Measurements from ENCODE around the gene SLC26A6.

The SLC26A6 gene

DNA sequence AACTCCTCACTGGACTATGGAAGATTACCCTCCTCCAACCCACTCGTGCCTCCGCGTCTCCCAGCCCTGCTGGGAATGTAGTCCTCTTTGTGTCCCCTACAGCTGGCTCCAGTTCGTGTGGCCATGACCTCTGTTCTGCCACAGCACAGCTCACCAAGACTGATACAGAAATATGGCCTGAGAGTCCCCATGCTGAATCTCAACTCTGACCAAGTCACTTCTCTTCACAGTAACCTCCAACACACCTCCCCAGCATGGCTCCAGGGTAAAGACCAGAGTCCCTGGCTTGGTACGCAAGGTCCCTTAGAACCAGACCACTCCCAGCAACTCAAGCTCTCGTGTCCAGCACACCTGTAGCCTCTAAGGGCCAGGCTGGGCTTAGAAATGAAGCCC, 37.9 kb downstream of the SLC26A6 start:
- no peak for DNase-seq

GRCh38 chr3:48596676-48597407, 38.4 kb downstream of the SLC26A6 start:
- DNase-seq: no peak

DNA sequence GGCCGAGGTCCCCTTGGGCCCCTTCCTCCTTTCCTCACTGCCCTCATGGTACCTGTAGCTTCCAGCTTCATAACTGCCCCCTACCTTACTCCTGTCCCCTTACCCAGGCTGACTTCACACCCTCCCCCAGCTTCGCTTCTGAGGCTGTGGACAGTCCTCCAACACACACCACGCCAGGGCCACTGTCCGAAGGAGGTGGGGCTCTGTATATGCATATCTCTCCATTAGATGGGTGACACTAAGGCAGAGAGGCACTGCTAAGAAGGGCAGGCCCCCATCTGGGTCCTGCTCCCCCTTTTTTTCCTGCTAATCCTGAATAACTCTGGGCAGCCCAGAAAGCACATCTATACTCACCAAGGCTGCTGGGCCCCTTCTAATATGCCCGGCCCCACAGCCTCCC, 39.1 kb downstream of the SLC26A6 start:
- DNase-seq: no peak

DNA sequence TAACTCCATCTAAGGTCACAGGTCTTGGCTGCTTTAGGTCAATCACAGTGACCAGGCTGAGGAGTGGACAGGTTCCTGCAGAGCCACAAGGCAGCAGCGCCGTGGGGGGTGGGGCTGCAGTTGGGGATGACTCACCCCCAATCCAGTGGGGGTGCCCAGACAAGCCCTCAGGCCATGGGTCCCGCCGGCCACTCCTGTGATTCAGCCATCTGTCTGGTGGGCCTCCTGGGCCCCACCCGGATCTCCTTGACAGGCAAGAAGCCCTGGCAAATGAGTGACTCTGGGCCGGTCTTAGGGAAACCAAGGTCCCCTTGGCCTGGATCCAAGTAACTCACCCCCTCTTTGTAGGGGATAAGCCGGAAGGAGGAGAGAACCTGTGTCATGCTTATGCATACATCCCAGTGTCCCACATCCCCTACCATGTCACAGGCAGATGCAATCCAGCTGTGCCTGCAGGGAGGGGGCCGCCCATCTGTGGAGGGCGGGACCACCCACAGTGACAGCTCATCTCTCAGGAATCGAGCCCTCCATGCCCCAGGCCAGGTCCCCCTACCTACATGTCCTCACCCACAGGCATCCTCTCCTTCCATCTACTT, 39.6 kb downstream of the SLC26A6 start:
- DNase-seq: no peak

DNA sequence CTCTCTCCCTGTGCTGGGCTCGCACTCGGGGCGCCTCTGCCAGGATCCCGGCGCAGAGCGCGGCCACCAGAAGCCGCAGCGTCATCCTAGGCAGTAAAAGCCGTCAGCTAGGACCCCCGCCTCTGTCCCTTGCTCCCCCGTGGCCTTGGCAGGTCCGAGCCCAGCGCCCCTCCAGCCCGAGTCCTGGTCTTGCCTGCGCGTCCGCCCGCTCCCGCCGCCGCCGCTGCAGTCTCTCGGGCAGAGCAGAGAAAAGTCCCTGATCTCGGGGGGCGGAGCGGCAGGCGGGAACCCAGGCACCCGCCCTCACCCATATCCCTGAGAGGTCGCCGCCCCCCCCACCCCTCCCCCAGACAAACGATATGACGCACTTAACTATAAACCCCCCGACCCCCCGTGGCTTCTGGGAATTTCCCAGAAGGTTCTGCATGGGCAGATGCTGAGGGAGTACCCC, 40.2 kb downstream of the SLC26A6 start, which contains the start of gene COL7A1:
Gene COL7A1 (minus strand): TSS at position 255 of the 451 bp plus-strand sequence. CDS start 170 bp downstream, at position 85.
- no peak for DNase-seq

DNA sequence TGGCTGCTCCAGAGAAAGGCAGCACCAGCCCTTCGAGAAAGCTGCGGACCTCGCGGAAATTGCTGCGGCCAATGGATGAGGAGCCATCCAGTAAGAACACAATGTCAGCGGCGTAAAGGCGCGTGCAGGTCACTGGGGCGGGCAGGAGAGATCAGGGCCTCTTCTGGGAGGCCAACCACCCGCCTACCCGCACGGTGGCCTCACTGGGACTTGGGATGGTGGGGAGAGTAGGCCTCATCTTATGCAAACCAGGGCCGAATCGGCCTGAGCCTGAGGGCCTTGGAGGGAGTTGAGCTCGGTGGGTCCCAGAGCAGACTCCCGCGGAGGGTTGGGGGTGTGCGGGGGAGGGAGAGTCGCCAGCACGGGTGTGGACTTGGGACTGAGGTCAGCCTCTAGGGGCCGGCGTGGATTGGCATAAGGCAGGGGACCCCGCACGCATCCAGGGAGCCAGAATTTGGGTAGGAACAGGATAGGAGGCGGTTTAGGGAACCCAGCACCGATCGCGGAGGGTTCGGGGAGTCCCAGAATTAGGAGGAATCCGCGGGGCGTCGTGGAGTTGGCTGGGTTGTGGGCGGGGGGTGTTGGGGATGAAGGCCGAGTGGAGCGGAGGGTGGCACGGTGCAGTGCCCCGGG, 40.7 kb downstream of the SLC26A6 start:
- no peak for DNase-seq

- DNase-seq: no peak
These were observed 41.9 kb downstream of the SLC26A6 start for GRCh38 chr3:48593337-48593736.

- no peak for DNase-seq
These were observed 42.7 kb downstream of the SLC26A6 start for GRCh38 chr3:48592519-48593087.

DNA sequence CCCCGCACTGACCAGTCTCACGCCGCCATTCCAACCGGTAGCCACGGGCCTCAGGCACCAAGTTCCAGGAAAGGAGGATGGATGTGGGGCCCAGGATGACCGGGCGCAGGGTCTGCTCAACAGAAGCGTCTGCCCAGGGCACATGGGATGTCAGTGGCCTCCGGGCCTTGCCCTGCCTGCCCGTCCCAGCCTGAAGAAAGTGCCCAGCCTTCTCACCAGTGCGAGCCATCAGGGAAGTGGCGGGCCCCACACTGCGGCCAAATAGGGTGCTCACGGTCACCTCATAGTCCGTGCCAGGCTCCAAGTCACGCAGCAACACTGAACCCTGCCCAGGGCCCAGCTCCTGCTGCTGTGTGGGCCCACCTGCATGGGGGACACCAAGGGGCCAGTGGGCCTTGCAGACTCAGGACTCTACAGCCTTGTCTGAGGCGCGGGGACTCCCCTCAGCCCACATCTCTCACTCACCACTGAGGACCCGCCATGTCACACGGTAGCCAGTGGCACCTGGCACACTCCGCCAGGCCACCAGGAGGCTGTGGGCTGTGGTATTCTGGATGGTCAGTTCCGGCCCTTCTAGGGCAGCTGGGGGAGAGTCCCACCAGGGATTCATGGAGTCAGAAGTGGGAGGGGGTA, 43.3 kb downstream of the SLC26A6 start:
- DNase-seq: no peak

GRCh38 chr3:48591436-48591835, 43.8 kb downstream of the SLC26A6 start:
- DNase-seq: no peak

GRCh38 chr3:48588230-48588629, 47.0 kb downstream of the SLC26A6 start:
- DNase-seq: no peak

DNA sequence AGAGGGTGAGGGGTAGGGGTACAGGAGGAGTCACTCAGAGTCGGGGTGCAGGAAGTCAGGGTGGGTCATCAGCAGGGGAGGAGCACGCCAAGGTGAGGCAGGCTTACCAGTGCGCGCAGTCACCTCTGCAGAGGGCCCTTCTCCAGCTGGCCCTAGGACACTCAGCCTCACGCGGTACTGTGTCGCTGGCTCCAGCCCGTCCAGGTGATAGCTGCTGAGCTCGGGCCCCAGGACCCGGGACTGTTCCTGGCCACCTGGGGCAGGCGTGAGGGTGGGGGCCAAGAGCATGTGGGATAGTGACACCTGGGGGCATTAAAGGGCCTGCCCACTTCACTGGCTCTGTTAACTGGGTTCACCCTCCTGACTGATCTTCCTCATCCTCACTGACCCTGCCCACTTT, 47.6 kb downstream of the SLC26A6 start:
- DNase-seq: no peak

DNA sequence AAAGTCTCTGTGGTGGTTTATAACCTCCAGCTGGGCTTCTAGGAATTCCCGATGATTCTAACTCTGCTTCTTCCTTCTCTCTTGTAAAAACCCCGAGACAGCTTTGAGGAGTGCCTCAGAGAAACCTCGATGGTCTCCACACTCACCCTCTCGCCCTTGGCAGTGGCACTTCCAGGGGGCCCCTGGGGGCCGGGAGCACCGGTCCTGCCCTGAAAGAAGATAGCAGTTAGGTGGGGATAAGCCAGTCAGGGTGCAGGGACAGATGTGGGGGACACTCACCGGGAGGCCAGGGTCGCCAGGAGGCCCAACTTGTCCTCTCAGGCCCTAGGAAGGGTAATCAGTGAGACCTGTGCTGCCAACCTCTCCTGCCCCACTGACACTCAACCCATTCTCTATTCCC, 49.9 kb downstream of the SLC26A6 start:
- no peak for DNase-seq

DNA sequence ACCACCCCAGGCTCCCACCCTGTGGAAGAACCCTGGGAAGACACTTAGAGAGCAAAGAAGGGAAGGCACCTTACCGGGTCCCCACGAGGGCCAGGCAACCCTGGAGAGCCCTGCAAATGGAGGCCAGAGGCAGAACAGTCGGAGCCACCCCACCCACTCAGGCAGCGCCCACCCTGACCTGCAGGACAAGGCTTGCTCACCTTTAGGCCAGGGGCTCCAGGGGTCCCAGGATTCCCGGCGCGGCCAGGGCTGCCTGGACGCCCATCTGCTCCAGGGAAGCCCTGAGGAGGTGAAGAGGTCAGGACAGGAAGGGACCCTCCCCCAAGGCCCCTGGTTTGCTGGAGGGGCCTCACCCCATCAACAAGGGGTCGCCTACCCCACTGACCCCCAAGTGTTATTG, 50.4 kb downstream of the SLC26A6 start:
- no peak for DNase-seq

- no peak for DNase-seq
These were observed 53.4 kb downstream of the SLC26A6 start for GRCh38 chr3:48581621-48582481.

GRCh38 chr3:48576647-48577046, 58.6 kb downstream of the SLC26A6 start:
- DNase-seq: no peak
